K562 (cell line): Measurements from ENCODE around the gene CNTF. TPM values are rescaled to one million over a fixed set of nuclear protein-coding genes. Genes with fewer than 3 reads are reported as not detected.
A peak's percentile ranks its signal among the peaks of the same experiment; 100 is the strongest.

Source experiments
- ATAC-seq: fragments of 200-7000 bp; cut with Tn5 transposase; 3 replicates; pipeline ENCODE4 v1.9.1; 2020; ENCODE audit warnings: moderate library complexity
- BruUV-seq: library from RNA; stranded (reverse); fragments of 400-500 nt; replicated peaks from 2 replicates; lab custom pipeline; 2021; lab: Mats Ljungman, UMichigan
- CTCF ChIA-PET: fragments of 300-600 bp; formaldehyde crosslinking; extraction: SDS; loops from one replicate; lab custom pipeline; 2021; ENCODE audit warnings: low intra/inter-chr PET ratio; lab: Yijun Ruan, JAX
- POLR2A ChIA-PET: fragments of 300-600, 350-650 bp; sonication (Branson Sonifier 250); formaldehyde crosslinking; extraction: SDS; loops from one replicate; lab custom pipeline; 2021; ENCODE audit warnings: antibody characterized with exemption, inconsistent platforms; lab: Yijun Ruan, JAX
- DNase-seq, 4 experiments: peaks; one replicate each; pipeline versions ENCODE4 v3.0.0 to v3.0.0-alpha.2; 2011 to 2018; ENCODE audit warnings: low spot score in 3 of 4, mixed read lengths in 3 of 4; ENCODE audit errors: extremely low read depth in 1 of 4
- FAIRE-seq: peaks from 2 replicates; lab custom pipeline; 2011; peaks lifted over from hg19 to GRCh38; lab: Jason Lieb, UNC
- H2AFZ ChIP-seq: 2 replicates; pipeline ENCODE4 v1.6.0; 2011; ENCODE audit warnings: low read depth, low read length, control low read depth, inconsistent platforms
- H3K27ac ChIP-seq: fragments of 200-600 bp; 3 replicates; pipeline ENCODE4 v1.8.0; 2011; ENCODE audit warnings: low read depth, mild to moderate bottlenecking, control low read depth, inconsistent platforms, low read length, moderate library complexity, mixed read lengths; ENCODE audit errors: extremely low read depth
- H3K27me3 ChIP-seq, 2 experiments: fragments of 300-600 bp in 1 of 2; 2 replicates in 1 of 2; 3 replicates in 1 of 2; pipeline versions ENCODE4 v1.6.0 to v1.8.0; 2011; ENCODE audit warnings: inconsistent platforms in 2 of 2, low read length in 2 of 2, mild to moderate bottlenecking in 1 of 2, mixed read lengths in 1 of 2, moderate library complexity in 1 of 2; ENCODE audit not compliant: control insufficient read depth in 2 of 2, insufficient read depth in 2 of 2
- H3K36me3 ChIP-seq: fragments of 300-600 bp; 3 replicates; pipeline ENCODE4 v1.8.0; 2011; ENCODE audit warnings: mild to moderate bottlenecking, low read length, inconsistent platforms; ENCODE audit not compliant: control insufficient read depth, insufficient read depth
- H3K4me1 ChIP-seq, 2 experiments: fragments of 200-600 bp in 1 of 2; replicated peaks in 1 of 2; 2 replicates in 1 of 2; 3 replicates in 1 of 2; pipeline versions ENCODE4 v1.5.1 to v1.8.0; 2011; ENCODE audit warnings: inconsistent platforms in 2 of 2, low read length in 2 of 2, mild to moderate bottlenecking in 1 of 2, mixed read lengths in 1 of 2, moderate library complexity in 1 of 2; ENCODE audit not compliant: control insufficient read depth in 2 of 2, insufficient read depth in 2 of 2
- H3K4me2 ChIP-seq: 2 replicates; pipeline ENCODE4 v1.6.1; 2011; ENCODE audit warnings: low read length, control low read depth, inconsistent platforms, mixed read lengths; ENCODE audit not compliant: insufficient read depth
- H3K4me3 ChIP-seq: fragments of 200-600 bp; sonication (generic), shearing (Covaris generic); 2 replicates; pipeline ENCODE4 v1.5.1; 2016; ENCODE audit warnings: control low read depth, inconsistent platforms
- H3K79me2 ChIP-seq: fragments of 200-600 bp; 3 replicates; pipeline ENCODE4 v1.8.0; 2011; ENCODE audit warnings: low read length, inconsistent platforms; ENCODE audit not compliant: control insufficient read depth, insufficient read depth
- H3K9ac ChIP-seq, 2 experiments: 2 replicates each; pipeline versions ENCODE4 v1.6.0 to v1.6.1; 2011; ENCODE audit warnings: low read depth in 2 of 2, low read length in 2 of 2, control low read depth in 1 of 2, inconsistent platforms in 1 of 2, mild to moderate bottlenecking in 1 of 2, mixed read lengths in 1 of 2; ENCODE audit not compliant: insufficient read depth in 1 of 2
- H3K9me1 ChIP-seq: one replicate; pipeline ENCODE4 v1.6.0; 2011; ENCODE audit warnings: inconsistent platforms, mild to moderate bottlenecking, low read length, moderate library complexity; ENCODE audit not compliant: control insufficient read depth, insufficient read depth
- H3K9me3 ChIP-seq: replicated peaks from 2 replicates; pipeline ENCODE4 v1.5.1; 2011; ENCODE audit warnings: low read depth, low read length, inconsistent platforms; ENCODE audit not compliant: control insufficient read depth, insufficient read depth
- H4K20me1 ChIP-seq: replicated peaks from 2 replicates; pipeline ENCODE4 v1.6.1; 2011; ENCODE audit warnings: low read length, inconsistent platforms, mixed read lengths; ENCODE audit not compliant: control insufficient read depth, insufficient read depth
- CREM ChIP-seq: IDR thresholded peaks from 2 replicates; pipeline ENCODE4 v1.6.1; 2014; ENCODE audit warnings: antibody characterized with exemption, low read depth
- DACH1 ChIP-seq: fragments of 450-650 bp; IDR thresholded peaks from 2 replicates; pipeline ENCODE4 v1.6.1; 2018; ENCODE audit not compliant: partially characterized antibody
- HDGF ChIP-seq: fragments of 450-650 bp; IDR thresholded peaks from 2 replicates; pipeline ENCODE4 v1.6.1; 2016
- NFE2 ChIP-seq: IDR thresholded peaks from 2 replicates; pipeline ENCODE4 v1.6.1; 2014; ENCODE audit warnings: antibody characterized with exemption, low read depth
- PHTF2 ChIP-seq: fragments of 250-450 bp; sonication (Bioruptor Pico); IDR thresholded peaks from 2 replicates; pipeline ENCODE4 v1.5.0; 2021; ENCODE audit warnings: mild to moderate bottlenecking
- SRSF1 ChIP-seq: fragments of 200-400 bp; formaldehyde crosslinking; IDR thresholded peaks from 2 replicates; pipeline ENCODE4 v1.6.1; 2017; ENCODE audit warnings: mild to moderate bottlenecking, low read depth, low read length, moderate library complexity
- ZNF263 ChIP-seq: sonication (generic); formaldehyde crosslinking; IDR thresholded peaks from 2 replicates; pipeline ENCODE4 v1.8.0; 2022; ENCODE audit warnings: mild to moderate bottlenecking, missing genetic modification reagents, borderline replicate concordance
- ZNF431 ChIP-seq: sonication (generic); formaldehyde crosslinking; IDR thresholded peaks from 2 replicates; pipeline ENCODE4 v1.8.0; 2022; ENCODE audit warnings: mild to moderate bottlenecking, missing genetic modification reagents
- ZNF696 ChIP-seq: fragments of 250-450 bp; sonication (Bioruptor Pico); conservative IDR thresholded peaks from 2 replicates; pipeline ENCODE4 v1.4.0; 2020; ENCODE audit warnings: mild to moderate bottlenecking, moderate library complexity
- ZNF766 ChIP-seq: fragments of 200-800 bp; sonication (Bioruptor generic); conservative IDR thresholded peaks from 2 replicates; pipeline ENCODE4 v1.6.1; 2016; ENCODE audit warnings: missing genetic modification characterization, missing compliant biosample characterization
- WGBS: fragments of 100-300 bp; shearing (Covaris generic); methylation state at CpG from one replicate; pipeline ENCODE4 v1.1.6; 2016; ENCODE audit warnings: low coverage, mixed read lengths; ENCODE audit not compliant: insufficient coverage; ENCODE audit errors: missing lambda C conversion rate; 5-methylcytosine and 5-hydroxymethylcytosine counted together
- in situ Hi-C: fragments of 300-500 bp; cut with MboI; formaldehyde crosslinking; loops from 4 replicates; pipeline ENCODE4 v1.15.0; 2018; ENCODE audit warnings: inconsistent platforms, mixed read lengths
- intact Hi-C: fragments of 100-400 bp; cut with micrococcal nuclease; formaldehyde crosslinking; loops from 2 replicates; pipeline ENCODE4 v1.14.2; 2022
- polyA plus RNA-seq, 8 experiments: library from polyadenylated mRNA; depleted of rRNA in 4 of 8; stranded (reverse) in 5 of 8; unstranded in 3 of 8; fragments of >200 nt; fragmentation: Nextera tagmentation in 2 of 8; fragmentation: Illumina TruSeq in 1 of 8; extraction: Ambion mirVana in 2 of 8; extraction: Trizol in 1 of 8; gene quantifications; 2 replicates each; pipeline versions ENCODE4 v1.2.1 to v1.2.3, GENCODE V29; 2011 to 2014; ENCODE audit warnings: inconsistent platforms in 1 of 8, missing spikeins in 1 of 8
- total RNA-seq, 7 experiments: library from RNA; depleted of rRNA in 6 of 7; stranded (reverse); fragments of >200 nt in 6 of 7; fragmentation: Illumina TruSeq in 2 of 7; extraction: Trizol in 2 of 7; gene quantifications; 2 replicates each; pipeline versions ENCODE4 v1.2.1 to v1.2.3, GENCODE V29; 2011 to 2021; ENCODE audit warnings: low replicate concordance in 1 of 7
- TF ChIP-seq, protein P1 (sequence below): sonication (generic); formaldehyde crosslinking; IDR thresholded peaks from 2 replicates; pipeline ENCODE4 v1.5.0; 2020; ENCODE audit warnings: missing genetic modification reagents
- TF ChIP-seq, protein P2 (sequence below): fragments of 450-650 bp; formaldehyde crosslinking; IDR thresholded peaks from 2 replicates; pipeline ENCODE4 v1.4.0; 2020; ENCODE audit warnings: mild to moderate bottlenecking

The CNTF gene
- total and polyA plus RNA-seq, 9 of the 15 experiments (the other 6 are each of a cell fraction or from before 2014, with no cell fraction given) = 0.17 to 5.0 (median 2.3) TPM

DNA sequence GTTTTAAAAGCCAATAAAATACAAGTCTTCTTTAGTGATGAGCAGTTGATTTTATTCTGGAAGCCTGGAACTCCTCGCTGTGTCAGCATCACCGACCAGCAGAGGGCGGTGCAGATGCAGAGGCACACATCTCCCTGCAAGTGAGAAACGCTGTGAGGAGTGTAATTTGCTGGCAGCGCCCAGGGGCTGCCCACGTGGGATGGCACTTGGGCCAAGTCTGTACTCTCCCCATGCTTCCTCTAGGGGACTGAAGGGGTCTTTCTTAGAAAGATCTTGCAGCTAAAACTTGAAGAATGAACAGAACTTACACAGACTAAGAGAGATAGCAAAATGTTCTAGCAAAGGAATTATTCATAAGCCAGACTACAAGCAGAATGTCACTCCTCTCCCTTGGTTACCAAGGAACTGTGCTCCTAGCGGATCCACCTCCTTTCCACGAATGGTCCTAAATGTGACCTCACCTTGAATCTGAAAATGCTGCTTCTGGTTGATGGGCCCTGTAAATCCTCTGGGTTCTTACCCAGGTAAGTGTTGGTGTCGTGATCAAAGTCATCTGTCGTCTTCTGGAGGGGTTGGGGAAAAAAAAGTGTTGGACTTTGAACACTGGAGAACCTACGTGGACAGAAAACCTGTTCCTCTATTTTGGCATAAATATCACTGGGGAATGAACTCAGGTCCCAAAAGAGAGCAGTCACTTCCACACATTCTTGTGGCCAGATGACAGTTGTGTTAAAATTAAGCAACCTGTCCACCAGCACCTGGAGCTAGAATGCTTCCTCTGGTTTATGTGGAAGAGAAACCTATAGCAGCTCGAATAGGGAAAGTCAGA, 31.8 kb downstream of the CNTF start (continued):
- TF ChIP-seq, protein P1, sequence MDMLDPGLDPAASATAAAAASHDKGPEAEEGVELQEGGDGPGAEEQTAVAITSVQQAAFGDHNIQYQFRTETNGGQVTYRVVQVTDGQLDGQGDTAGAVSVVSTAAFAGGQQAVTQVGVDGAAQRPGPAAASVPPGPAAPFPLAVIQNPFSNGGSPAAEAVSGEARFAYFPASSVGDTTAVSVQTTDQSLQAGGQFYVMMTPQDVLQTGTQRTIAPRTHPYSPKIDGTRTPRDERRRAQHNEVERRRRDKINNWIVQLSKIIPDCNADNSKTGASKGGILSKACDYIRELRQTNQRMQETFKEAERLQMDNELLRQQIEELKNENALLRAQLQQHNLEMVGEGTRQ (CRISPR knock-in tag) = peak; percentile 25; the same call in 1 of the 2 replicates
- no peak for TF ChIP-seq SRSF1
- TF ChIP-seq ZNF766 = 0 out of 2 replicates have a peak, but pooled peaks have one; percentile 35
- 0 out of 2 replicates have a peak, but pooled peaks have one; percentile 26 for TF ChIP-seq CREM
- TF ChIP-seq HDGF = no peak
- no peak for TF ChIP-seq DACH1
- no peak for TF ChIP-seq NFE2
- no peak for TF ChIP-seq ZNF431 (CRISPR knock-in tag)
- TF ChIP-seq, all 486 proteins: peak for 27

DNA sequence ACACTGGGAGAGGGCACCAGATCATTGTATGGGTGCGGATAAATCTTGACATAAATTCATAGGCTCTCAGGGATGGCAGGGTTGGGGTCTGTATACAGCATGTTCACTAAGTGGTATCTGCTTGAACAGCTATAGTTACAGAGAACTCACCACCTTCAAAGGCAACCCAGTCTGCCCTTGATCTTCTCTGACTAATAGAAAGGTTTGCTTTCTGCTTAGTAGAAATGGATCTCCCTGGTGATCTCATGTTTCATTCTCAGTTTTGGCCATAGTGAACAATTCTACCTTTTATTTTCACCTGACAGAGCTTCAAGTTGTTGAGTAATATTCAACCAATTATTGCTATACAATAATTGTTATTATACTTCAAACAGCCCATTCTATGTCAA, 32.4 kb downstream of the CNTF start:
- no peak overlapping the region for H3K4me3 ChIP-seq
- ATAC-seq = no peak
- no peaks in the 10 kb centered on the region for H3K27me3 ChIP-seq
- no TSS peak for BruUV-seq
- no peak overlapping the region for H3K9ac ChIP-seq
- POLR2A ChIA-PET = no interaction called here
- no peaks in the 10 kb centered on the region for H4K20me1 ChIP-seq
- FAIRE-seq = no peak
- no peak overlapping the region for H3K27ac ChIP-seq
- intact Hi-C loops = loop anchor here (1.0 to 5.0 kb wide), 4 partner anchors 20 to 502 kb away; no protein-coding TSS in a partner anchor
- no peak for TF ChIP-seq PHTF2
- TF ChIP-seq ZNF263 (CRISPR knock-in tag) = no peak
- TF ChIP-seq ZNF696 = no peak
- TF ChIP-seq, protein P2, sequence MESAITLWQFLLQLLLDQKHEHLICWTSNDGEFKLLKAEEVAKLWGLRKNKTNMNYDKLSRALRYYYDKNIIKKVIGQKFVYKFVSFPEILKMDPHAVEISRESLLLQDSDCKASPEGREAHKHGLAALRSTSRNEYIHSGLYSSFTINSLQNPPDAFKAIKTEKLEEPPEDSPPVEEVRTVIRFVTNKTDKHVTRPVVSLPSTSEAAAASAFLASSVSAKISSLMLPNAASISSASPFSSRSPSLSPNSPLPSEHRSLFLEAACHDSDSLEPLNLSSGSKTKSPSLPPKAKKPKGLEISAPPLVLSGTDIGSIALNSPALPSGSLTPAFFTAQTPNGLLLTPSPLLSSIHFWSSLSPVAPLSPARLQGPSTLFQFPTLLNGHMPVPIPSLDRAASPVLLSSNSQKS (CRISPR knock-in tag) = no peak
- TF ChIP-seq, all 486 proteins: peak for 0
- CTCF ChIA-PET = interaction anchor here (1.2 to 2.9 kb wide), 3 partner anchors 91 to 134 kb away, joined by 3 to 19 read pairs (median 3); no protein-coding TSS in a partner anchor
- WGBS = 64% methylated on average over 1 of the region's 1 CpG
- no peak overlapping the region for H3K4me2 ChIP-seq
- H3K36me3 ChIP-seq = no peaks in the 10 kb centered on the region
- no peaks in the 10 kb centered on the region for H3K4me1 ChIP-seq
- no peak overlapping the region; the same call in 1 of the 2 replicates for H2AFZ ChIP-seq
- in situ Hi-C loops = no loop called here
- H3K9me1 ChIP-seq = no peaks in the 10 kb centered on the region
- DNase-seq = no peak
- no peaks in the 10 kb centered on the region for H3K9me3 ChIP-seq
- no peaks in the 10 kb centered on the region for H3K79me2 ChIP-seq
